Osteoblast (primary cell): Measurements from ENCODE around the gene IFIT1B. TPM values are rescaled to one million over a fixed set of nuclear protein-coding genes. Genes with fewer than 3 reads are reported as not detected.

Experiments
- DNase-seq: peaks from one replicate; pipeline ENCODE4 v3.0.0; 2011; ENCODE audit warnings: low spot score, mixed read lengths; ENCODE audit not compliant: insufficient read length; ENCODE audit errors: missing footprints
- H2AFZ ChIP-seq: 2 replicates; pipeline ENCODE4 v1.6.0; 2011; ENCODE audit warnings: mild to moderate bottlenecking, low read length
- H3K27ac ChIP-seq: 2 replicates; pipeline ENCODE4 v1.5.1; 2011; ENCODE audit warnings: mild to moderate bottlenecking, low read depth, low read length, moderate library complexity
- H3K27me3 ChIP-seq: 2 replicates; pipeline ENCODE4 v1.6.0; 2012; ENCODE audit warnings: mild to moderate bottlenecking, control low read depth, inconsistent platforms, low read length, moderate library complexity; ENCODE audit not compliant: insufficient read depth
- H3K36me3 ChIP-seq: 2 replicates; pipeline ENCODE4 v1.5.1; 2011; ENCODE audit warnings: mild to moderate bottlenecking, low read length, control low read depth, moderate library complexity; ENCODE audit not compliant: insufficient read depth
- H3K4me1 ChIP-seq: 2 replicates; pipeline ENCODE4 v1.5.1; 2011; ENCODE audit warnings: mild to moderate bottlenecking, low read length, control low read depth, moderate library complexity; ENCODE audit not compliant: insufficient read depth
- H3K4me2 ChIP-seq: 2 replicates; pipeline ENCODE4 v1.6.0; 2011; ENCODE audit warnings: mild to moderate bottlenecking, low read length; ENCODE audit not compliant: insufficient read depth
- H3K4me3 ChIP-seq: fragments of 200-600 bp; sonication (generic); 3 replicates; pipeline ENCODE4 v1.5.1; 2012; ENCODE audit warnings: mild to moderate bottlenecking, low read length, inconsistent platforms; ENCODE audit not compliant: insufficient read depth
- H3K79me2 ChIP-seq: 2 replicates; pipeline ENCODE4 v1.6.0; 2012; ENCODE audit warnings: mild to moderate bottlenecking, low read length, control low read depth, inconsistent platforms; ENCODE audit not compliant: insufficient read depth
- H3K9me3 ChIP-seq: 2 replicates; pipeline ENCODE4 v1.5.1; 2011; ENCODE audit warnings: low read depth, low read length, control low read depth
- H4K20me1 ChIP-seq: 2 replicates; pipeline ENCODE4 v1.6.0; 2012; ENCODE audit warnings: mild to moderate bottlenecking, low read length, control low read depth; ENCODE audit not compliant: insufficient read depth
- total RNA-seq: library from RNA; depleted of rRNA; stranded (reverse); fragments of >200 nt; gene quantifications from 2 replicates; pipeline ENCODE4 v1.2.3, GENCODE V29; 2012
- TF ChIP-seq, protein P1 (sequence below): IDR thresholded peaks from 2 replicates; pipeline ENCODE4 v1.5.1; 2011; ENCODE audit warnings: mild to moderate bottlenecking, low read depth, low read length, moderate library complexity; ENCODE audit errors: extremely low read depth

The IFIT1B gene
- total RNA-seq, 1 donor = not detected

DNA sequence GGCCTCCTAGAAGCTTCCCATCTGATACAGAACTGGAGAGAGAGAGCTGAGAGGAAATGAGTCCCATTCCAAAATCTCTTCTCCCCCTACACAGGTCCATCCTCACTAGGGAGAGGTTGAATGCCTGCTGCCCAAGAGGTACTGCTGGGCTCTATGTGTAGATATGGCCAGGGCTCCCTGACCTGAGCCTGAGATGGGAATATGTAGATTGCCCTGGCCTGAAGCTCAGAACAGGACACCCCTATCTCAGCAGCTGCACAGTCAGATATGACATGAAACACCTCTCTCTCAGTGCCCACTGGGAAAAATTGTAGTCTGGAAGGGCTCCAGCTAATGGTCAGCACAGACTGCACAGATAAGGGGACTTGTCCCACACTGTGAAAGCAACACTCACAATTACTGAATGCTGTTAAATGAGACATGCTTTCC is 3.1 kb upstream of the IFIT1B start:
- H2AFZ ChIP-seq = no peak overlapping the region
- H3K9me3 ChIP-seq = no peaks in the 10 kb centered on the region
- H3K4me3 ChIP-seq = no peak overlapping the region
- TF ChIP-seq, protein P1, sequence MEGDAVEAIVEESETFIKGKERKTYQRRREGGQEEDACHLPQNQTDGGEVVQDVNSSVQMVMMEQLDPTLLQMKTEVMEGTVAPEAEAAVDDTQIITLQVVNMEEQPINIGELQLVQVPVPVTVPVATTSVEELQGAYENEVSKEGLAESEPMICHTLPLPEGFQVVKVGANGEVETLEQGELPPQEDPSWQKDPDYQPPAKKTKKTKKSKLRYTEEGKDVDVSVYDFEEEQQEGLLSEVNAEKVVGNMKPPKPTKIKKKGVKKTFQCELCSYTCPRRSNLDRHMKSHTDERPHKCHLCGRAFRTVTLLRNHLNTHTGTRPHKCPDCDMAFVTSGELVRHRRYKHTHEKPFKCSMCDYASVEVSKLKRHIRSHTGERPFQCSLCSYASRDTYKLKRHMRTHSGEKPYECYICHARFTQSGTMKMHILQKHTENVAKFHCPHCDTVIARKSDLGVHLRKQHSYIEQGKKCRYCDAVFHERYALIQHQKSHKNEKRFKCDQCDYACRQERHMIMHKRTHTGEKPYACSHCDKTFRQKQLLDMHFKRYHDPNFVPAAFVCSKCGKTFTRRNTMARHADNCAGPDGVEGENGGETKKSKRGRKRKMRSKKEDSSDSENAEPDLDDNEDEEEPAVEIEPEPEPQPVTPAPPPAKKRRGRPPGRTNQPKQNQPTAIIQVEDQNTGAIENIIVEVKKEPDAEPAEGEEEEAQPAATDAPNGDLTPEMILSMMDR = no peak
- H3K36me3 ChIP-seq = no peaks in the 10 kb centered on the region
- H3K4me2 ChIP-seq = peak overlapping the region; percentile 71
- no peaks in the 10 kb centered on the region for H3K27me3 ChIP-seq
- no peaks in the 10 kb centered on the region for H3K79me2 ChIP-seq
- no peaks in the 10 kb centered on the region for H4K20me1 ChIP-seq
- DNase-seq = no peak
- peak overlapping the region; percentile 79 for H3K27ac ChIP-seq
- peaks cover 17% of the 10 kb centered on the region for H3K4me1 ChIP-seq

DNA sequence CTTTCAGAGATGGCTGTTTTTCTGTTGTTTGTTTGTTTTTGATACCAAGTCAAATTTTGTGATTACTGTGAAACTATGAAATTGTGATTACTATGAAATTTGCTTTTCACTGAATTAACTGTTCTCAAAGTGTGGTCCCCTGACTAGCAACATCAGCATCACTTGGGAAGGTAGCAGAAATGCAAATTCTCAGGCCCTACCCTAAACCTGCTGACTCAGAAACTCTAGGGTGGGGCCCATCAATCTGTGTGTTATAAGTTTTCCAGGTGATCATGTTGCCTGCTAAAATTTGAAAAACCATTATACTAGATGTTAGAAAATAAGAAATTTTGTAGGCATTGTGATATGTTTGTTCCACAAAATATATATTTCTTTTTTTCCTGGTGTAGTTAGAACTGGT is 1.2 kb downstream of the IFIT1B start:
- Histone ChIP-seq H3K4me1 (peaks cover 8% of the 10 kb centered on the region), H3K4me3 (no peak overlapping the region), H3K27ac (no peak overlapping the region), H3K9me3 (no peaks in the 10 kb centered on the region), H3K4me2 (no peak overlapping the region), H3K79me2 (no peaks in the 10 kb centered on the region), H3K36me3 (no peaks in the 10 kb centered on the region), H3K27me3 (no peaks in the 10 kb centered on the region), H4K20me1 (no peaks in the 10 kb centered on the region), H2AFZ (no peak overlapping the region)
- DNase-seq = no peak
- TF ChIP-seq, protein P1 = no peak

DNA sequence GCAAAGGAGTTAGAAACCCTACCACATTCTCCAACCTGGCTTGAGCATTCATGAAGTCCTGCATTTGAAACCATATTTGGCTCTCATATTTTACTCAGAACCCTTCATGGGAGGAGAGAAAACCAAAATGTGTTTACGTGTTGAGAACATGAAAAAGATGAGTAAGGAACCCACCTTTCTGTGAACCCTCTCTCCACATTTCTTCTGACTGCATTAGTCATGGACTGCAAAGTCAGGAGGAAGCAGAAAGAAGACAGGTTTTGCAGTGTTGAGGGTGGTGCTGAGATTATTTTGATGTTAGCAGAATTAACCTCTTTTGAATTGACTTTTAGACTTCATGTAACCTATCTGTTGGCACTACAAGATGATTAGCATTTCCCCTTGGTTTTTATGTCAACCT is 4.9 kb downstream of the IFIT1B start:
- no peaks in the 10 kb centered on the region for H3K36me3 ChIP-seq
- TF ChIP-seq, protein P1 = no peak
- no peaks in the 10 kb centered on the region for H3K27me3 ChIP-seq
- no peaks in the 10 kb centered on the region for H3K79me2 ChIP-seq
- DNase-seq = no peak
- H3K4me2 ChIP-seq = no peak overlapping the region
- H3K4me3 ChIP-seq = no peak overlapping the region
- H3K9me3 ChIP-seq = no peaks in the 10 kb centered on the region
- no peak overlapping the region for H3K27ac ChIP-seq
- H3K4me1 ChIP-seq = no peaks in the 10 kb centered on the region
- no peaks in the 10 kb centered on the region for H4K20me1 ChIP-seq
- no peak overlapping the region for H2AFZ ChIP-seq

DNA sequence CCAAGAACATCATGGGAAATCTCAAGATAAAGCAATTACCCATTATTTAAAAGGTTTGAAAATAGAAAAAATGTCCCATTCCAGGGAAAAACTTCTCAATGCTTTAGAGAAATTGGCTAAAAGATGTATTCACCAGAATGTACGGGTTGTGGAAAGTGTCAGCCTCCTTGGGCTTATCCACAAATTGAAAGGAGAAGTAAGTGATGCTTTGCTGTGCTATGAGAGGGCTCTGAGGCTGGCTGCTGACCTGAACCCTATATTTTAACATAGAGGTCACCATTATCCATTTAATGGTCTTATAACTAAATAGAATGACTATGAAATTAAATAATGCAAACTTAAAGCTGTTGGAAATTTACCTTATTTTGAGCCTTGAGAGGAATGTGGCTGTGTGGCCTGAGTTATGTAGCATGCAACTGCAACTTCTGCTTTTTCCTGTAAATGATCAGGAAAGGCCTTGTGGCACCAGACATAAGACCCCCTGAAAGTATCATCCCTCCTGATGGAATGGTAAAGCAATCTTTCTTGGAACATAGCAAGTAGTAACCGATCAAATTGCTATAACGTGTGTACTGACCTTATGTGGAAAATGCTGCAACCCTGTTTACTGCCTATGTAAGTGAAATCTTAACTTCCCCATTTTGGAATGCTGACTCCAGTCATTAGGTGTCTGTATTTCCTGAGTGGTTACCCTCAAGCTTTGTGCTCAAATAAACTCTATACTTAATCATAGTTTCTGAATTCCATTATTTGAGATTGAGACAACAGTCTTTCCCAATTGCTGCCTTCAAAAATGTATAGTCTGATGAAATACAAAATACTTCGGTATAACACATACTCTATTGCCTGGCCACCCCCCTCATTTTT is 6.9 kb downstream of the IFIT1B start:
- H3K27ac ChIP-seq = no peak overlapping the region
- no peaks in the 10 kb centered on the region for H4K20me1 ChIP-seq
- H2AFZ ChIP-seq = no peak overlapping the region
- H3K4me2 ChIP-seq = no peak overlapping the region
- TF ChIP-seq, protein P1 = no peak
- no peaks in the 10 kb centered on the region for H3K79me2 ChIP-seq
- H3K4me1 ChIP-seq = no peaks in the 10 kb centered on the region
- no peak for DNase-seq
- no peaks in the 10 kb centered on the region for H3K36me3 ChIP-seq
- H3K9me3 ChIP-seq = no peaks in the 10 kb centered on the region
- H3K4me3 ChIP-seq = no peak overlapping the region
- no peaks in the 10 kb centered on the region for H3K27me3 ChIP-seq
